Upper lobe of left lung (tissue), 6 donors: Measurements from ENCODE around the gene ACER1. TPM values are rescaled to one million over a fixed set of nuclear protein-coding genes. Genes with fewer than 3 reads are reported as not detected.
"Not testable (repeated sequence)": the region's sequence is repeated elsewhere in the genome, so short reads cannot be mapped to it uniquely, and the experiment has no call there.

Experiments
- ATAC-seq, 2 donors: fragments of 200-7000 bp; cut with Tn5 transposase; one replicate each; pipeline ENCODE4 v1.9.1; 2022; ENCODE audit warnings: mild to moderate bottlenecking in 2 of 2, moderate library complexity in 2 of 2; ENCODE audit not compliant: low FRiP score in 2 of 2
- DNase-seq, 2 donors: peaks; one replicate each; pipeline ENCODE4 v3.0.0-alpha.2; 2019 to 2020
- H3K27ac ChIP-seq, 4 donors: fragments of 200-600 bp; sonication (generic); one replicate each; pipeline ENCODE4 v1.5.1; 2016 to 2019
- H3K27me3 ChIP-seq, 4 donors: fragments of 200-600 bp; sonication (generic); one replicate each; pipeline ENCODE4 v1.5.1; 2017 to 2019
- H3K36me3 ChIP-seq, 4 donors: fragments of 200-600 bp; sonication (generic); one replicate each; pipeline ENCODE4 v1.5.1; 2016 to 2019
- H3K4me1 ChIP-seq, 4 donors: fragments of 200-600 bp; sonication (generic); one replicate each; pipeline ENCODE4 v1.5.1; 2018 to 2019
- H3K4me3 ChIP-seq, 4 donors: fragments of 200-600 bp; sonication (generic); one replicate each; pipeline ENCODE4 v1.5.1; 2017 to 2019; ENCODE audit warnings: mild to moderate bottlenecking in 2 of 4, moderate library complexity in 1 of 4
- H3K9me3 ChIP-seq, 4 donors: fragments of 200-600 bp; sonication (generic); one replicate each; pipeline ENCODE4 v1.5.1; 2018 to 2019
- EP300 ChIP-seq, 4 donors: sonication (generic); formaldehyde crosslinking; IDR thresholded peaks; one replicate each; pipeline ENCODE4 v1.5.1; 2017; ENCODE audit warnings: antibody characterized with exemption in 4 of 4, control low read depth in 2 of 4
- POLR2A ChIP-seq, 4 donors: fragments of 450-650 bp; IDR thresholded peaks; one replicate each; pipeline ENCODE4 v1.5.1; 2016 to 2017; ENCODE audit warnings: antibody characterized with exemption in 4 of 4, mild to moderate bottlenecking in 2 of 4
- POLR2AphosphoS5 ChIP-seq, 2 donors: sonication (generic); formaldehyde crosslinking; IDR thresholded peaks; one replicate each; pipeline ENCODE4 v1.5.1; 2017; ENCODE audit warnings: antibody characterized with exemption in 2 of 2
- WGBS, 2 donors: methylation state at CpG; one replicate each; pipeline ENCODE4 v1.1.5; 2017 to 2018; 5-methylcytosine and 5-hydroxymethylcytosine counted together
- total RNA-seq, 6 donors: library from RNA; depleted of rRNA in 4 of 6; stranded (reverse); fragments of >200 nt in 4 of 6; gene quantifications; one replicate each; pipeline versions ENCODE4 v1.1.0 to v1.2.1, GENCODE V29; 2016 to 2021
- TF ChIP-seq, protein P1 (sequence below), 6 experiments: fragments of 450-650 bp in 4 of 6; fragments of 200-600 bp in 2 of 6; sonication (generic) in 2 of 6; IDR thresholded peaks; one replicate each; pipeline ENCODE4 v1.5.1; 2016 to 2019; ENCODE audit warnings: antibody characterized with exemption in 6 of 6
- donor health status: DM: no; HTN: no; CAD: no; lungs with moderate emphysema.
- donor health status: DM: no; HTN: yes; CAD: no; lungs with severe emphysema.

The ACER1 gene
- total RNA-seq, 6 donors from 2014 or later, result not detected

DNA sequence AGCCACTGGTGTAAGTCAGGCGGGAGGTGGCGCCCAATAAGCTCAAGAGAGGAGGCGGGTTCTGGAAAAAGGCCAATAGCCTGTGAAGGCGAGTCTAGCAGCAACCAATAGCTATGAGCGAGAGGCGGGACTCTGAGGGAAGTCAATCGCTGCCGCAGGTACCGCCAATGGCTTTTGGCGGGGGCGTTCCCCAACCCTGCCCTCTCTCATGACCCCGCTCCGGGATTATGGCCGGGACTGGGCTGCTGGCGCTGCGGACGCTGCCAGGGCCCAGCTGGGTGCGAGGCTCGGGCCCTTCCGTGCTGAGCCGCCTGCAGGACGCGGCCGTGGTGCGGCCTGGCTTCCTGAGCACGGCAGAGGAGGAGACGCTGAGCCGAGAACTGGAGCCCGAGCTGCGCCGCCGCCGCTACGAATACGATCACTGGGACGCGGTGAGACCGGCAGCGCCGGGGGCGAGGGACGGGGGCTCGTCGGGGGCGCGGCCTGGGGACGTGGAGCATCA, 39.2 kb upstream of the ACER1 start, which contains the start of gene ALKBH7:
TSS of gene ALKBH7 (plus strand) at position 201 of the 502 bp plus-strand sequence. CDS start at position 228, 27 bp downstream.
- peak; percentile 93 to 95 for ATAC-seq
- TF ChIP-seq, protein P1, sequence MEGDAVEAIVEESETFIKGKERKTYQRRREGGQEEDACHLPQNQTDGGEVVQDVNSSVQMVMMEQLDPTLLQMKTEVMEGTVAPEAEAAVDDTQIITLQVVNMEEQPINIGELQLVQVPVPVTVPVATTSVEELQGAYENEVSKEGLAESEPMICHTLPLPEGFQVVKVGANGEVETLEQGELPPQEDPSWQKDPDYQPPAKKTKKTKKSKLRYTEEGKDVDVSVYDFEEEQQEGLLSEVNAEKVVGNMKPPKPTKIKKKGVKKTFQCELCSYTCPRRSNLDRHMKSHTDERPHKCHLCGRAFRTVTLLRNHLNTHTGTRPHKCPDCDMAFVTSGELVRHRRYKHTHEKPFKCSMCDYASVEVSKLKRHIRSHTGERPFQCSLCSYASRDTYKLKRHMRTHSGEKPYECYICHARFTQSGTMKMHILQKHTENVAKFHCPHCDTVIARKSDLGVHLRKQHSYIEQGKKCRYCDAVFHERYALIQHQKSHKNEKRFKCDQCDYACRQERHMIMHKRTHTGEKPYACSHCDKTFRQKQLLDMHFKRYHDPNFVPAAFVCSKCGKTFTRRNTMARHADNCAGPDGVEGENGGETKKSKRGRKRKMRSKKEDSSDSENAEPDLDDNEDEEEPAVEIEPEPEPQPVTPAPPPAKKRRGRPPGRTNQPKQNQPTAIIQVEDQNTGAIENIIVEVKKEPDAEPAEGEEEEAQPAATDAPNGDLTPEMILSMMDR (IDR thresholded peaks at IDR 0.05), result peak in 1 of 6 experiments; percentile 5
- peak in 3 of 4 donors; percentile 26 to 82 (median 36) for TF ChIP-seq POLR2A (IDR thresholded peaks at IDR 0.05)
- TF ChIP-seq EP300 (IDR thresholded peaks at IDR 0.05), result no peak
- peak; percentile 64 to 65 for TF ChIP-seq POLR2AphosphoS5 (IDR thresholded peaks at IDR 0.05)
- Histone ChIP-seq H3K27ac (peak within 1 kb of the TSS; percentile 93 to 99 (median 96)), H3K9me3 (no peaks in the 10 kb centered on the region), H3K4me1 (peaks cover 9 to 27% (median 12%) of the 10 kb centered on the region in 4 donors), H3K4me3 (peak within 1 kb of the TSS; percentile 76 to 99 (median 82)), H3K27me3 (no peaks in the 10 kb centered on the region), H3K36me3 (peaks cover 2 to 30% (median 24%) of the 10 kb centered on the region in 4 donors)
- peak in 1 of 2 donors; percentile 100 for DNase-seq
- 2% methylated on average over 29 of the region's 47 CpGs; no CpG with 5 or more reads in 1 of the 2 donors for WGBS, 2 donors

DNA sequence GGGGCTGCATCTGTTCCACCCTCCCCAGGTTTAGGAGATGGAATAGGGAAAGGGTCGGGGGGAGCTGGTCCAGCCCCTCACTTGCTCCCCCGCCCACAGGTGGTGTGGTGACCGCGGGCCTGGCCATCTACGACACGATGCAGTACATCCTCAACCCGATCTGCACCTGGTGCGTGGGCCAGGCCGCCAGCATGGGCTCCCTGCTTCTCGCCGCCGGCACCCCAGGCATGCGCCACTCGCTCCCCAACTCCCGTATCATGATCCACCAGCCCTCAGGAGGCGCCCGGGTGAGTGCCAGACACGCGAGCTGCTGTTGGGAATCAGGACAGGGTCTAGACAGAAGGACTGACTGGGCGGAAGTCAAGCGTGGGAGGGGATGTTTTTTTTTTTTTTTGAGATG, 30.9 kb upstream of the ACER1 start:
- H3K27ac ChIP-seq, result no peak overlapping the region
- H3K27me3 ChIP-seq, result no peaks in the 10 kb centered on the region
- DNase-seq (peak in 1 of 2 donors; percentile 77), ATAC-seq (no peak)
- H3K4me3 ChIP-seq, result no peak overlapping the region
- TF ChIP-seq POLR2A (IDR thresholded peaks at IDR 0.05), result no peak
- TF ChIP-seq EP300 (IDR thresholded peaks at IDR 0.05), result no peak
- TF ChIP-seq, protein P1 (IDR thresholded peaks at IDR 0.05), result no peak
- TF ChIP-seq POLR2AphosphoS5 (IDR thresholded peaks at IDR 0.05), result no peak
- 97% methylated on average over 20 to 21 of the region's 21 CpGs for WGBS, 2 donors
- H3K9me3 ChIP-seq, result no peaks in the 10 kb centered on the region
- peaks cover 9 to 18% (median 16%) of the 10 kb centered on the region in 4 donors for H3K4me1 ChIP-seq
- peaks cover 27 to 55% (median 49%) of the 10 kb centered on the region in 4 donors for H3K36me3 ChIP-seq

DNA sequence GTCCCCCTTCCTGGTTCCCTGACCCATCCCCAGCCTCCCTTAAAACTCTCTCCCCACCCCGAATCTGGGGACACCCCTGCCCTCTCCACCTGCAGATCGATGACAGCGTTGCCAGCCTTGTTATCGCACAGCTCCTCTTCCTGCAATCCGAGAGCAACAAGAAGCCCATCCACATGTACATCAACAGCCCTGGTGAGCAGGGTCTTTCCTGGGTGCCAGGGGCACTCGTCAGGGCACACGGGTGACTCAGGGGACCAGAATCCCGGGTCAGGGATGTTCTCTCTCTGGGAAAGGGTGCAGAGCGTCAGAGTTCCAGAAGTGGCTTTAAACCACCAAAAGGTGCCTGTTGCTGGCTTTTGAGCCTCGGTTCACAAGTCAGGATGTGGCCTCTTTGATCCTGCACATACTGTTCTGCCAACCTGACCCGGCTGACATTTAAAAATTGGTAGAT, 29.0 kb upstream of the ACER1 start:
- ATAC-seq (no peak), DNase-seq (no peak)
- H3K9me3 ChIP-seq, result no peaks in the 10 kb centered on the region
- H3K27me3 ChIP-seq, result no peaks in the 10 kb centered on the region
- H3K36me3 ChIP-seq, result peaks cover 25 to 38% (median 31%) of the 10 kb centered on the region in 4 donors
- peak overlapping the region; percentile 91 to 99 (median 95) for H3K4me3 ChIP-seq
- H3K27ac ChIP-seq, result peak overlapping the region; percentile 81 to 97 (median 94)
- H3K4me1 ChIP-seq, result peaks cover 9 to 18% (median 16%) of the 10 kb centered on the region in 4 donors
- 26 to 31% methylated on average over 11 of the region's 11 CpGs for WGBS, 2 donors
- no peak for TF ChIP-seq EP300 (IDR thresholded peaks at IDR 0.05)
- TF ChIP-seq, protein P1 (IDR thresholded peaks at IDR 0.05), result no peak
- no peak for TF ChIP-seq POLR2AphosphoS5 (IDR thresholded peaks at IDR 0.05)
- TF ChIP-seq POLR2A (IDR thresholded peaks at IDR 0.05), result no peak

DNA sequence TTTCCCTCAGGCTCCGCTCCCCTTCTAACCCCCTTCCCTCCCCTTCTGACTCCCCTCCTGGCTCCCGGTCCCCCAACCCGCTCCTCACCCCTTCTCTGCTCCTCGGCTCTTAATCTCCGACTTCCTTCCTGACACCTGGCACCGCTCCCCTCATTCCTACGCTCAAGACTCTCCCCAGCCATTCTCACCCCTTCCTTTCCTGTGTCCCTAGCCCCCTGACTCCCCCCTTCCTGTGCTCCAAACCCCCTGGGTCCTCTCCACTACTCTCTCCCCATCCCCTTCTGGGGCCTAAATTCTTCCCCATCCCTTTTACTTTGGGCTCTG, 28.6 kb upstream of the ACER1 start:
- no peak for DNase-seq
- H3K27ac ChIP-seq, result peak overlapping the region; percentile 81 to 97 (median 94)
- TF ChIP-seq POLR2AphosphoS5 (IDR thresholded peaks at IDR 0.05), result no peak
- TF ChIP-seq, protein P1 (IDR thresholded peaks at IDR 0.05), result no peak
- TF ChIP-seq EP300 (IDR thresholded peaks at IDR 0.05), result no peak
- no peak for TF ChIP-seq POLR2A (IDR thresholded peaks at IDR 0.05)
- H3K36me3 ChIP-seq, result peaks cover 25 to 34% (median 30%) of the 10 kb centered on the region in 4 donors
- H3K4me1 ChIP-seq, result peaks cover 9 to 18% (median 16%) of the 10 kb centered on the region in 4 donors
- H3K4me3 ChIP-seq, result peak overlapping the region; percentile 91 to 99 (median 95)
- WGBS, 2 donors, result 1 to 5% methylated on average over 7 of the region's 7 CpGs
- no peaks in the 10 kb centered on the region for H3K27me3 ChIP-seq
- peak in 1 of 2 donors; percentile 9 for ATAC-seq
- H3K9me3 ChIP-seq, result no peaks in the 10 kb centered on the region

DNA sequence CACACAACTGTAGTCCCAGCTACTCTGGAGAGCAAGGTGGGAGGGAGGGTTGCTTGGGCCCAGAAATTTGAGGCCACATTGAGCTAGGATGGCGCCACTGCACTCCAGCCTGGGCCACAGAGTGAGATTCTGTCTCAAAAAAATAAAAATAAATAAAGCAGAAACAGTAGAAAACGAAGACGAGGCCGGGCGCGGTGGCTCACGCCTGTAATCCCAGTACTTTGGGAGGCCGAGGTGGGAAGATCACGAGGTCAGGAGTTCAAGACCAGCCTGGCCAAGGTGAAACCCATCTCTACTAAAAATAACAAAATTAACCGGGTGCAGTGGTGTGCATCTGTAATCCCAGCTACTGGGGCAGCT, 27.4 kb upstream of the ACER1 start:
- H3K27me3 ChIP-seq, H3K9me3 ChIP-seq, ATAC-seq: not testable (repeated sequence)
- H3K27ac ChIP-seq, result peak overlapping the region; percentile 81 to 97 (median 94)
- peak in 1 of 2 donors; percentile 65 for DNase-seq
- H3K36me3 ChIP-seq, result peaks cover 15 to 23% (median 19%) of the 10 kb centered on the region in 4 donors
- H3K4me3 ChIP-seq, result peak overlapping the region in 3 of 4 donors; percentile 91 to 99 (median 96)
- 93 to 96% methylated on average over 10 of the region's 10 CpGs for WGBS, 2 donors
- H3K4me1 ChIP-seq, result peaks cover 9 to 18% (median 16%) of the 10 kb centered on the region in 4 donors

DNA sequence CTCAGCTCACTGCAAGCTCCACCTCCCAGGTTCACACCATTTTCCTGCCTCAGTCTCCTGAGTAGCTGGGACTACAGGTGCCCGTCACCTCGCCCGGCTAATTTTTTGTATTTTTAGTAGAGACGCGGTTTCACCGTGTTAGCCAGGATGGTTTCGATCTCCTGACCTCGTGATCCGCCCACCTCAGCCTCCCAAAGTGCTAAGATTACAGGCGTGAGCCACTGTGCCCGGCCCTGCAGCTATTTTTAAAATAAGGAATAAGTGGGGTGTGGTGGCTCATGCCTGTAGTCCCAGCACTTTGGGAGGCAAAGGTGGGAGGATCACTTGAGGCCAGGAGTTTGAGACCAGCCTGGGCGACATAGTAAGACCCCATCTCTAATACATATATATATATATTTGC, 27.0 kb upstream of the ACER1 start:
- Histone ChIP-seq H3K4me1 (peaks cover 9 to 18% (median 16%) of the 10 kb centered on the region in 4 donors), H3K36me3 (peaks cover 11 to 19% (median 15%) of the 10 kb centered on the region in 4 donors)
- not testable (repeated sequence) for H3K9me3 ChIP-seq, H3K27ac ChIP-seq, ATAC-seq, H3K4me3 ChIP-seq, DNase-seq, H3K27me3 ChIP-seq
- WGBS, 2 donors, result 91 to 94% methylated on average over 12 of the region's 12 CpGs
